Measurements from ENCODE around the gene SPA17.

DNA sequence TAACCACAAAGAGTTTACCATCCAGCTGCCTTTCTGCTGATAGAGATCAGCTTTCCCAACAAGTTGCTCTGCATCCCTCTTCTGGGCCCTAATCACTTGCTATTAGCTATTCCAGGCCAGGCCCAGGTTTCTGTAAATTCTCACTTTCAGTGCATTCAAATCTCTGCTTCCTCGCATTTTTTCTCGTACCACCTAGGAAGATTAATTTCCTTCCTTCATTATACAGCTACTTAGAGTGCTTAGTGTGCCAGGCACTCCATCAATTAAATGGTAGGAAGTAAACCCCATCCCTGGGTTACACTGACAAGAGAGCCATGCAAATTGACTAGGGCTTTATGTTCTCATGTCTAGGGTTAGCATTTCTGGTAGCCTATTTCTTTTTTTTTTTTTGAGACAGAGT lies 9.8 kb upstream of the SPA17 start:
- no peak for TF ChIP-seq CTCF (conservative IDR thresholded peaks at IDR 0.05; ENCODE audit: low read length)
- no peak for TF ChIP-seq EZH2phosphoT487 (IDR thresholded peaks at IDR 0.05; ENCODE audit: borderline replicate concordance)

Data from Loucy (cell line).